Measurements from ENCODE around the gene POU4F1. TPM values are rescaled to one million over a fixed set of nuclear protein-coding genes. Genes with fewer than 3 reads are reported as not detected.

The POU4F1 gene
- total and polyA plus RNA-seq, 8 donors = 0.08 TPM; not detected in 7

GRCh38 chr13:78586706-78587105 lies 16.6 kb downstream of the POU4F1 start:
- Histone ChIP-seq H3K27ac (no peak overlapping the region), H3K9me3 (peaks cover 0 to 7% (median 1%) of the 10 kb centered on the region in 4 donors), H3K4me3 (no peak overlapping the region), H3K36me3 (no peaks in the 10 kb centered on the region), H3K4me1 (peaks cover 0 to 9% (median 0%) of the 10 kb centered on the region in 4 donors), H3K27me3 (peaks cover 0 to 69% (median 47%) of the 10 kb centered on the region in 3 donors)
- DNase-seq = peak in 1 of 2 donors; percentile 23
- TF ChIP-seq EP300 (IDR thresholded peaks at IDR 0.05) = no peak
- TF ChIP-seq POLR2AphosphoS5 (IDR thresholded peaks at IDR 0.05) = no peak
- TF ChIP-seq POLR2A (IDR thresholded peaks at IDR 0.05) = no peak
- TF ChIP-seq CTCF (IDR thresholded peaks at IDR 0.05) = no peak
- 14 to 24% (median 16%) methylated on average over 15 to 21 of the region's 21 CpGs for WGBS, 5 donors
- intact Hi-C loops (cut with DNase I; ENCODE audit: low total_unique reads) = no loop called here

- DNase-seq = no peak
- H3K4me1 ChIP-seq = no peaks in the 10 kb centered on the region
- no peaks in the 10 kb centered on the region for H3K36me3 ChIP-seq
- no peak overlapping the region for H3K4me3 ChIP-seq
- no peaks in the 10 kb centered on the region for H3K9me3 ChIP-seq
- intact Hi-C loops (cut with DNase I; ENCODE audit: low total_unique reads) = no loop called here
- 83 to 92% (median 91%) methylated on average over 4 of the region's 4 CpGs for WGBS, 5 donors
- no peak for TF ChIP-seq POLR2A (IDR thresholded peaks at IDR 0.05)
- no peak for TF ChIP-seq CTCF (IDR thresholded peaks at IDR 0.05)
- no peak for TF ChIP-seq EP300 (IDR thresholded peaks at IDR 0.05)
- no peak for TF ChIP-seq POLR2AphosphoS5 (IDR thresholded peaks at IDR 0.05)
- H3K27me3 ChIP-seq = peaks cover 0 to 13% (median 0%) of the 10 kb centered on the region in 3 donors
- H3K27ac ChIP-seq = no peak overlapping the region
Measured at GRCh38 chr13:78576261-78576660, 27.1 kb downstream of the POU4F1 start.

- intact Hi-C loops (cut with DNase I; ENCODE audit: low total_unique reads) = no loop called here
- no peak for DNase-seq
- TF ChIP-seq POLR2AphosphoS5 (IDR thresholded peaks at IDR 0.05) (no peak), POLR2A (IDR thresholded peaks at IDR 0.05) (no peak), CTCF (IDR thresholded peaks at IDR 0.05) (no peak), EP300 (IDR thresholded peaks at IDR 0.05) (no peak)
- H3K36me3 ChIP-seq = no peaks in the 10 kb centered on the region
- WGBS, 5 donors = 52 to 67% (median 60%) methylated on average over 5 of the region's 5 CpGs
- H3K27me3 ChIP-seq = peaks cover 0 to 11% (median 0%) of the 10 kb centered on the region in 3 donors
- H3K27ac ChIP-seq = no peak overlapping the region
- no peak overlapping the region for H3K4me3 ChIP-seq
- H3K9me3 ChIP-seq = no peaks in the 10 kb centered on the region
- H3K4me1 ChIP-seq = no peaks in the 10 kb centered on the region
Measured at GRCh38 chr13:78572459-78572858, 30.9 kb downstream of the POU4F1 start.

- no peaks in the 10 kb centered on the region for H3K9me3 ChIP-seq
- TF ChIP-seq POLR2A (IDR thresholded peaks at IDR 0.05) (no peak), CTCF (IDR thresholded peaks at IDR 0.05) (no peak), POLR2AphosphoS5 (IDR thresholded peaks at IDR 0.05) (no peak), EP300 (IDR thresholded peaks at IDR 0.05) (no peak)
Measured at GRCh38 chr13:78569029-78569428, 34.3 kb downstream of the POU4F1 start.

More at GRCh38 chr13:78569029-78569428, 34.3 kb downstream of the POU4F1 start:
- intact Hi-C loops (cut with DNase I; ENCODE audit: low total_unique reads) = no loop called here
- no peak for DNase-seq
- Histone ChIP-seq H3K27ac (no peak overlapping the region), H3K36me3 (no peaks in the 10 kb centered on the region), H3K4me1 (no peaks in the 10 kb centered on the region), H3K27me3 (peaks cover 0 to 11% (median 0%) of the 10 kb centered on the region in 3 donors), H3K4me3 (no peak overlapping the region)
- WGBS, 5 donors = 84 to 93% (median 93%) methylated on average over 1 of the region's 1 CpG
